ENCODE data around the gene TP53I11.

DNA sequence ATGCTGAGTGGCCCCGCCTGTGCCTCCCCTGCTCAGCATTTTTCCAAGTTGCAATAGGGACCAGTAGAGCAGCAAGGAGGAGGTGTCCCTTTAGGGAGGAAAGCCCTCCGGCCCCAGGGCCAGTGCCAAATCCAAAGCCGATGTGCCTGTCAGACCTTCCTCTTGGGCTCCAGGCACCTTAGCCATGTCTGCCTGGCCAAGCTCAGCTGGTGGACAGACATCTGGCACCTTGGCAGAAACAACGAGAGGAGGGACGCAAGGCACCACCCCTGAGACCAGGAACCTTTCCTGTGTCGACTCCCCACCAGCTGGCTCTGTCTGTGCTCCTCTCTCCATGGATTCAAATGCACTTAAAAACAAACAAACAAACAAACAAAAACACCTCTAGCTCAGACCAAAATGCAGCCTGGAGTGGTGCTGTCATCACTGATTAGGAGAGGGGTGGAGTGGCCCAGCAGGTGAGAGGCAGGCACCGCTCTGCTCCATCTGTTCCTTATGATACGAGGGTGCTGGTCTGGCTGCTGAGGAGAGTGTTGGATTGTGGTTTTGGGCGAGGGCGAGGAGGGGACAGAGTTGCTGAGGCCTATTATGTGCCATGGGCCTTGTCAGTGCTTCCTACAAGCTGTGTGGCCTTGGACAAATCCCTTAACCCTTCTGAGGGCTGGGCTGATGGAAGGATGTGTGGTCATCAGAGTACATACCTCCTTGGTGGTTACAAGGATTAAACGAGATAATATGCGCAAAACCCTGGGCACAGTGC lies 46.2 kb downstream of the TP53I11 start:
- TF ChIP-seq, protein P1, sequence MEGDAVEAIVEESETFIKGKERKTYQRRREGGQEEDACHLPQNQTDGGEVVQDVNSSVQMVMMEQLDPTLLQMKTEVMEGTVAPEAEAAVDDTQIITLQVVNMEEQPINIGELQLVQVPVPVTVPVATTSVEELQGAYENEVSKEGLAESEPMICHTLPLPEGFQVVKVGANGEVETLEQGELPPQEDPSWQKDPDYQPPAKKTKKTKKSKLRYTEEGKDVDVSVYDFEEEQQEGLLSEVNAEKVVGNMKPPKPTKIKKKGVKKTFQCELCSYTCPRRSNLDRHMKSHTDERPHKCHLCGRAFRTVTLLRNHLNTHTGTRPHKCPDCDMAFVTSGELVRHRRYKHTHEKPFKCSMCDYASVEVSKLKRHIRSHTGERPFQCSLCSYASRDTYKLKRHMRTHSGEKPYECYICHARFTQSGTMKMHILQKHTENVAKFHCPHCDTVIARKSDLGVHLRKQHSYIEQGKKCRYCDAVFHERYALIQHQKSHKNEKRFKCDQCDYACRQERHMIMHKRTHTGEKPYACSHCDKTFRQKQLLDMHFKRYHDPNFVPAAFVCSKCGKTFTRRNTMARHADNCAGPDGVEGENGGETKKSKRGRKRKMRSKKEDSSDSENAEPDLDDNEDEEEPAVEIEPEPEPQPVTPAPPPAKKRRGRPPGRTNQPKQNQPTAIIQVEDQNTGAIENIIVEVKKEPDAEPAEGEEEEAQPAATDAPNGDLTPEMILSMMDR (IDR thresholded peaks at IDR 0.05): no peak
- no peak for TF ChIP-seq EP300 (IDR thresholded peaks at IDR 0.05)
- TF ChIP-seq POLR2AphosphoS5 (IDR thresholded peaks at IDR 0.05): no peak

All from stomach (tissue), 4 donors.